Ovary (tissue), 9 donors: ENCODE results near the gene CHST4. TPM values are rescaled to one million over a fixed set of nuclear protein-coding genes. Genes with fewer than 3 reads are reported as not detected.

Experiments
- DNase-seq, 5 donors: peaks; one replicate each; pipeline ENCODE4 v3.0.0-alpha.2; 2019 to 2020
- H3K27ac ChIP-seq, 2 donors: fragments of 200-600 bp; one replicate each; pipeline versions ENCODE4 v1.5.1 to v1.8.0; 2019 to 2022
- H3K27me3 ChIP-seq: fragments of 200-600 bp; one replicate; pipeline ENCODE4 v1.8.0; 2022
- H3K36me3 ChIP-seq: fragments of 200-600 bp; sonication (generic); one replicate; pipeline ENCODE4 v1.5.1; 2019
- H3K4me1 ChIP-seq: one replicate; pipeline ENCODE4 v1.8.1; 2013; ENCODE audit warnings: mild to moderate bottlenecking, moderate library complexity; ENCODE audit not compliant: insufficient read depth
- H3K4me3 ChIP-seq: fragments of 200-600 bp; sonication (generic); one replicate; pipeline ENCODE4 v1.5.1; 2017
- H3K9me3 ChIP-seq, 2 donors: fragments of 200-600 bp in 1 of 2; sonication (generic) in 1 of 2; one replicate each; pipeline versions ENCODE4 v1.5.1 to v1.8.1; 2013 to 2019; ENCODE audit warnings: mild to moderate bottlenecking in 1 of 2, moderate library complexity in 1 of 2
- EP300 ChIP-seq: sonication (generic); formaldehyde crosslinking; IDR thresholded peaks from one replicate; pipeline ENCODE4 v1.6.1; 2017; ENCODE audit warnings: antibody characterized with exemption
- POLR2A ChIP-seq: fragments of 450-650 bp; IDR thresholded peaks from one replicate; pipeline ENCODE4 v1.6.1; 2017; ENCODE audit warnings: antibody characterized with exemption, mild to moderate bottlenecking, moderate library complexity
- WGBS, 3 donors: extraction: QIAGEN DNeasy Blood & Tissue Kit in 1 of 3; methylation state at CpG; one replicate each; pipeline versions ENCODE4 v1.1.5 to v1.1.7; 2013 to 2017; 5-methylcytosine and 5-hydroxymethylcytosine counted together
- intact Hi-C, 4 donors: fragments of 100-400 bp; cut with DNase I; formaldehyde crosslinking; loops; one replicate each; pipeline versions ENCODE4 v1.11.0 to v1.15.1; 2022 to 2023
- polyA plus RNA-seq, 2 donors: library from polyadenylated mRNA; stranded (reverse); fragments of 200-250 nt in 1 of 2; fragments of 350-450 nt in 1 of 2; fragmentation: Illumina TruSeq in 1 of 2; extraction: RNeasy Lipid Tissue Mini Kit (QIAGEN cat#74804) in 1 of 2; gene quantifications; one replicate each; pipeline ENCODE4 v1.2.3, GENCODE V29; 2013 to 2014
- total RNA-seq, 7 donors: library from RNA; depleted of rRNA in 2 of 7; stranded (reverse); fragments of >200 nt in 2 of 7; fragmentation: NEBNext Ultra II Directional in 3 of 7; extraction: Animal tissue kit (Norgen Biotek cat#: 25700) in 3 of 7; gene quantifications; one replicate each; pipeline versions ENCODE4 v1.1.0 to v1.2.4, GENCODE V29; 2016 to 2023
- TF ChIP-seq, protein P1 (sequence below), 3 donors: fragments of 450-650 bp in 2 of 3; fragments of 200-600 bp in 1 of 3; IDR thresholded peaks; one replicate each; pipeline versions ENCODE4 v1.5.1 to v1.8.0; 2016 to 2022; ENCODE audit warnings: antibody characterized with exemption in 3 of 3, mild to moderate bottlenecking in 1 of 3
- donor health status: DM: no; HTN: no; CAD: no; lungs with moderate emphysema.
- donor health status: DM: no; HTN: no; CAD: no.
- donor health status: Bipolar disorder and iron deficiency.
- donor health status: DM: yes; HTN: yes; CAD: no.
- donor health status: DM: no; HTN: no; CAD: no.
- donor health status: DM: yes; HTN: yes; CAD: no.

Gene CHST4
- total and polyA plus RNA-seq, 9 donors = 0.05 to 4.0 (median 0.43) TPM; not detected in 3

DNA sequence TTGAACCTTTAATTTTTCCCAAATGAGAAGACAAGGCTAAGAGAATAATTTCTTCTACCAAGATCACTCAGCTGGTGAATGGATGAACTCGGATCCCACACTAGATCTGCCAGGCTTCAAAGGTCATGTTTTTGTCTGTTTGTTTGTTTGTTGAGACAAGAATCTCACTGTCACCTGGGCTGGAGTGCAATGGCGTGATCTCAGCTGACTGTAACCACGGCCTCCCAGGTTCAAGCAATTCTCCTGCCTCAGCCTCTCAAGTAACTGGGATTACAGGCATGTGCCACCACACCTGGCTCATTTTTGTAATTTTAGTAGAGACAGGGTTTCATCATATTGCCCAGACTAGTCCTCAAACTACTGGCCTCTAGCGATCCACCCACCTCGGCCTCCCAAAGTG lies 43.7 kb upstream of the CHST4 start:
- H3K4me3 ChIP-seq = no peak overlapping the region
- intact Hi-C loops = no loop called here
- no peak overlapping the region for H3K27ac ChIP-seq
- no peaks in the 10 kb centered on the region for H3K9me3 ChIP-seq
- H3K27me3 ChIP-seq = no peaks in the 10 kb centered on the region
- peaks cover 1% of the 10 kb centered on the region for H3K4me1 ChIP-seq
- no peak for DNase-seq
- WGBS, 3 donors = 86 to 88% (median 88%) methylated on average over 5 of the region's 5 CpGs
- no peaks in the 10 kb centered on the region for H3K36me3 ChIP-seq
- TF ChIP-seq EP300 = no peak
- TF ChIP-seq, protein P1, sequence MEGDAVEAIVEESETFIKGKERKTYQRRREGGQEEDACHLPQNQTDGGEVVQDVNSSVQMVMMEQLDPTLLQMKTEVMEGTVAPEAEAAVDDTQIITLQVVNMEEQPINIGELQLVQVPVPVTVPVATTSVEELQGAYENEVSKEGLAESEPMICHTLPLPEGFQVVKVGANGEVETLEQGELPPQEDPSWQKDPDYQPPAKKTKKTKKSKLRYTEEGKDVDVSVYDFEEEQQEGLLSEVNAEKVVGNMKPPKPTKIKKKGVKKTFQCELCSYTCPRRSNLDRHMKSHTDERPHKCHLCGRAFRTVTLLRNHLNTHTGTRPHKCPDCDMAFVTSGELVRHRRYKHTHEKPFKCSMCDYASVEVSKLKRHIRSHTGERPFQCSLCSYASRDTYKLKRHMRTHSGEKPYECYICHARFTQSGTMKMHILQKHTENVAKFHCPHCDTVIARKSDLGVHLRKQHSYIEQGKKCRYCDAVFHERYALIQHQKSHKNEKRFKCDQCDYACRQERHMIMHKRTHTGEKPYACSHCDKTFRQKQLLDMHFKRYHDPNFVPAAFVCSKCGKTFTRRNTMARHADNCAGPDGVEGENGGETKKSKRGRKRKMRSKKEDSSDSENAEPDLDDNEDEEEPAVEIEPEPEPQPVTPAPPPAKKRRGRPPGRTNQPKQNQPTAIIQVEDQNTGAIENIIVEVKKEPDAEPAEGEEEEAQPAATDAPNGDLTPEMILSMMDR (IDR thresholded peaks at IDR 0.05) = no peak
- TF ChIP-seq POLR2A = no peak

DNA sequence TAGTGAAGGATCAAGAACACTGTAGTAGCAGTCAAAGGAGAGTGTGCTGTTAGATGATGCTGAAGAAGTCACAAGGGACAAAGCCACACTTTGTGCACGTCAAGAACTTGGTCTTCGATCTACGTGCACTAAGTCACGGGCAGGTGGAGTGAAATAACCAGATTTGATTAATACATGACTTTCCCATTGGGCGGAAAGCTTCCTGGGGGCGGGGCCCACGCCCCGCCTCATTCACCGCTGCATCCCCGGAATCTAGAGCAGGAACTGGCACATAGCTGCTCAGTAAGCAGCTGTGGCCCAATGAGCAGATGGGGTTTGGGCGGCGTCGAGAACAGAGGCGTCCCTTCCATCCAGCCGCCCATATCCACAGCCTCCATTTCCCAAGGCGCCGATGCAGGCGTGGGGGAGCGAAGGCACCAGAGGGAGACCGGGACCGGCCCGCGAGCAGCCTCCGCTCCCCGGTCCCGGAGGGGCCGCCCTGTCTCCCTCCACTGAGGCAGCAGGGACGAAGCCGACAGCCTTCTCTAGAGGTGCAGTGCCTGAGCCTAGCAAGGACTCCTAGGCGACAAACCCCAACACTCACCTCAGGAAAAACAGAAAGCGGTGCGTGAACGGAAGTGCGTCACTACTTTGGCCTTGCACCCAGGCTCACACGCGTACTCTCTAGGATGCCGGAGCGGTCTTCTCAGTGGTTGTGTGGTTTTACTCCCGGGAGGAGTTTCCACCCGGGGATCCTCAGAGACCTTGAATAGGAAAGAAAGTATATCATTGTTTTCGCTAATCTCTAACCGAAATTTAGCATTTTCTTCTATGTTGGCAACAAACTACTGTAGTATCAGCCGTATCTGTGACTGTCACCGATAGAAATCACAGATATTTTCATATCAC lies 42.0 kb upstream of the CHST4 start:
- TF ChIP-seq, protein P1 (IDR thresholded peaks at IDR 0.05) = no peak
- peak; percentile 89 for TF ChIP-seq POLR2A
- Histone ChIP-seq H3K9me3 (no peaks in the 10 kb centered on the region), H3K4me1 (peaks cover 1% of the 10 kb centered on the region), H3K4me3 (peak overlapping the region; percentile 100), H3K36me3 (no peaks in the 10 kb centered on the region), H3K27me3 (no peaks in the 10 kb centered on the region), H3K27ac (peak overlapping the region; percentile 69 to 96)
- WGBS, 3 donors = 0 to 1% (median 0%) methylated on average over 43 to 44 of the region's 44 CpGs
- peak; percentile 85 to 90 (median 87) for DNase-seq
- intact Hi-C loops = loop anchor here in 1 of 4 donors (2.0 kb wide), 1 partner anchor 21 kb away; the partner anchor contains the start of gene ZNF23

DNA sequence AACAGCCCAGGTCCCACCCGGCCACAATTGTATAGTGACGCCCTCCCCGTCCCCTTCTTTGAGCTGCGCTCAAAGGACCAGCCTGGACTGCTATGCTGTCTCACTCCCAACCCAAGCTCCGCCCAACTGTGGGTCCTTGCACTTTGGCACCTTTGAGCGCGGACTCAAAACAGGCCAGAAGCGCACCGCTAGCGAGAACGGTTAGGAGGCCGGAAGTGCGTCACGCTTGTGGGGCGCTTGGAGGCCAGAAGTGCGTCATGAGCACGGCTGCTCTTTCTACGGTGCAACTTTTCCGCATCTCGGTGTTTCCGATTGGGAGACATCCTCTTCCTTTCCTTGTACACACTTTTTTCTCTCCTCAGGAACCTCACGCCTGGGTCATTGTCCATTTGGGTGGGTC lies 37.1 kb upstream of the CHST4 start, which contains the start of gene ZNF19:
ZNF19 (minus strand) TSS at position 203 of the 400 bp plus-strand sequence. CDS start 7,210 bp downstream, outside the sequence.
- Histone ChIP-seq H3K4me3 (no peak within 1 kb of the TSS), H3K36me3 (no peaks in the 10 kb centered on the region), H3K27ac (no peak within 1 kb of the TSS), H3K4me1 (no peaks in the 10 kb centered on the region), H3K9me3 (no peaks in the 10 kb centered on the region), H3K27me3 (no peaks in the 10 kb centered on the region)
- intact Hi-C loops = no loop called here
- 88 to 89% (median 89%) methylated on average over 22 of the region's 22 CpGs for WGBS, 3 donors
- DNase-seq = no peak
- TF ChIP-seq, protein P1 (IDR thresholded peaks at IDR 0.05) = no peak
- no peak for TF ChIP-seq EP300
- no peak for TF ChIP-seq POLR2A

DNA sequence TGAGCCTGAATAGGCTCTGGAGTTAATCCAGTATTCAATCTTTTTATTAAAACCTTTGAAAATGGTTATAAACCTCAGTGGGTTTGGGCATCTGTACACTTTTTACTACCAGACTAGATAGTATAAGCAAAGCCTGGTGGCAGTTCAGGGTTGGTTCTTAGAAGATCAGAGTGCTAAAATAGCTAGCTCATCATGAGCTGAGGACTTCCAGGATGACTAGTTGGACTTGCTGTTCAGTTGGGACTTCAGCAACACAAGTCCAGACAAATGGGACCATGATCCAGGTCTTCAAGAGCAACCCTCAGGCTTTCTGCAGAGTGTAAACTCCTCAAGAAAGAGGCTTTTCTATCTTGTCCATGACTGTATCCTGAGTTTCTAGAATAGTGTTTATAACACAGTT lies 35.9 kb upstream of the CHST4 start:
- TF ChIP-seq, protein P1 (IDR thresholded peaks at IDR 0.05) = no peak
- no peak for TF ChIP-seq POLR2A
- TF ChIP-seq EP300 = no peak
- Histone ChIP-seq H3K9me3 (no peaks in the 10 kb centered on the region), H3K4me3 (no peak overlapping the region), H3K4me1 (no peaks in the 10 kb centered on the region), H3K36me3 (no peaks in the 10 kb centered on the region), H3K27ac (no peak overlapping the region), H3K27me3 (no peaks in the 10 kb centered on the region)
- intact Hi-C loops = no loop called here
- DNase-seq = no peak
